NCI-H345 treated with DMSO at 0.1 percent for 48 hours (cell line): Measurements from ENCODE around the gene ZDHHC9.
"Not testable (repeated sequence)": the region's sequence is repeated elsewhere in the genome, so short reads cannot be mapped to it uniquely, and the experiment has no call there.

Source experiments
- DNase-seq: peaks from one replicate; lab custom pipeline; 2025; ENCODE audit not compliant: unreplicated experiment; lab: John Stamatoyannopoulos, UW

Gene ZDHHC9

GRCh38 chrX:129843459-129844306 lies at the start of gene ZDHHC9:
Gene ZDHHC9 (minus strand): TSS chrX:129843886. CDS start chrX:129841945, 1,941 bp downstream.
- DNase-seq = peak; percentile 64

DNA sequence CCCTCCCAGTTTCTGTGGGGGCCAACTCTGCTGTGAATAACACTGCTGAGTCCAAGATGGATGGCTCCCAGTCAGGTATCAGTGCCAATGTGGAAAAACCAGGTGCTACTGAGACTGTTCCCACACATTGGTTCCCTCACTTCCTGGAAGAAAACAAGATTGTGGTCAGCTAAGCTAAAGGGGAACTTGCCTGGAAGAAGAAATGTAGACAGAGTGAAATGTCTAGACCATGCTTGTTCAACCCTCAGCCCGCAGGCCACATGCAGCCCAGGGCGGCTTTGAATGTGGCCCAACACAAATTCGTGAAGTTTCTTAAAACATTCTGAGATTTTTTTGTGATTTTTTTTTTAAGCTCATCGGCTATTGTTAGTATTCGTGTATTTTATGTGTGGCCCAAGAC lies 33.7 kb upstream of the ZDHHC9 start:
- no peak for DNase-seq

GRCh38 chrX:129876771-129877305 lies 33.2 kb upstream of the ZDHHC9 start:
- DNase-seq = peak; percentile 41

GRCh38 chrX:129875669-129876068 lies 32.0 kb upstream of the ZDHHC9 start:
- no peak for DNase-seq

DNA sequence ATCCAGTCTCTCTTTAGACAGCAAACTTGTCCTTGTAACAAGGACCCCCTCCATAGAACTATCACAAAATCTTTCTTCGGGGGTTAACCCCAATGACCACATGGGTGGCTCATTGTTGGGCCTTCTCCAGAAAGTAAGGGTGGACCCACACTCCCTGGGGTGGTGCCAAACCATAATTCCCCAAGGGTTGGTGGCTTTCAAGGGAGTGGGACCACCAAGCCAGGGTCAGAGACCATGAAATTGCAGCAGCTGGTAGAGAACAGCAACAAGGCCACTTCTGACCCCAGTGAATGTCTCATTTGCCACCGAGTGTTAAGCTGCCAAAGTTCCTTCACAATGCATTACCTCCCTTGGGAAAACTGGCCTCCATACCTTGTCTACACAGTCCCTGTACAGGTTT lies 28.8 kb upstream of the ZDHHC9 start:
- DNase-seq = no peak

GRCh38 chrX:129866321-129866720 lies 22.6 kb upstream of the ZDHHC9 start:
- DNase-seq = not testable (repeated sequence)

GRCh38 chrX:129859134-129859533 lies 15.4 kb upstream of the ZDHHC9 start:
- not testable (repeated sequence) for DNase-seq

- DNase-seq = not testable (repeated sequence)
These were observed 8.1 kb upstream of the ZDHHC9 start for GRCh38 chrX:129851825-129852224.

DNA sequence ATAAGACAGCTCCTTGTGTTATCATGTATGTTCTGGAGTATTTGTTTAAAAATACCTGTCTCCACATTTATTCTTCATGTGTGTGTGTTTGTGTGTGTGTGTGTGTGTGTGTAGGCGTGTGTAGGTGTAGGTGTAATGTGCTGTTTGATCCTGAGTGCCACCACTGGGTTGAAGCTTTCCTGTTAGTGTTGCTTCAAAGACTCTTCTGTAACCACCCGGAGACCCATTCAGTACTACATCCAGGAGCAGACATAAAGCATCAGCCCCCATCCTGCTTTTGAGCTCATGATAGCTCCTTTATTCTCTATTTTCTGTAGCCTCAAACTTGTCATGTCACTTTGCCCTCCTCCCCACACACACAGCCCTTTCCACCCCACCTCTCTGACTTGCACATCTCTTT lies 3.0 kb upstream of the ZDHHC9 start:
- no peak for DNase-seq

GRCh38 chrX:129845616-129846190 lies 2.0 kb upstream of the ZDHHC9 start:
- DNase-seq = no peak

GRCh38 chrX:129843209-129843458 lies 552 bp downstream of the ZDHHC9 start:
- DNase-seq = no peak

GRCh38 chrX:129842510-129843208 lies 1.0 kb downstream of the ZDHHC9 start:
- DNase-seq = no peak

- DNase-seq = no peak
These were observed 3.3 kb downstream of the ZDHHC9 start for GRCh38 chrX:129840344-129840743.

GRCh38 chrX:129836827-129837226 lies 6.9 kb downstream of the ZDHHC9 start:
- no peak for DNase-seq

GRCh38 chrX:129833153-129833990 lies 10.3 kb downstream of the ZDHHC9 start:
- DNase-seq = no peak

DNA sequence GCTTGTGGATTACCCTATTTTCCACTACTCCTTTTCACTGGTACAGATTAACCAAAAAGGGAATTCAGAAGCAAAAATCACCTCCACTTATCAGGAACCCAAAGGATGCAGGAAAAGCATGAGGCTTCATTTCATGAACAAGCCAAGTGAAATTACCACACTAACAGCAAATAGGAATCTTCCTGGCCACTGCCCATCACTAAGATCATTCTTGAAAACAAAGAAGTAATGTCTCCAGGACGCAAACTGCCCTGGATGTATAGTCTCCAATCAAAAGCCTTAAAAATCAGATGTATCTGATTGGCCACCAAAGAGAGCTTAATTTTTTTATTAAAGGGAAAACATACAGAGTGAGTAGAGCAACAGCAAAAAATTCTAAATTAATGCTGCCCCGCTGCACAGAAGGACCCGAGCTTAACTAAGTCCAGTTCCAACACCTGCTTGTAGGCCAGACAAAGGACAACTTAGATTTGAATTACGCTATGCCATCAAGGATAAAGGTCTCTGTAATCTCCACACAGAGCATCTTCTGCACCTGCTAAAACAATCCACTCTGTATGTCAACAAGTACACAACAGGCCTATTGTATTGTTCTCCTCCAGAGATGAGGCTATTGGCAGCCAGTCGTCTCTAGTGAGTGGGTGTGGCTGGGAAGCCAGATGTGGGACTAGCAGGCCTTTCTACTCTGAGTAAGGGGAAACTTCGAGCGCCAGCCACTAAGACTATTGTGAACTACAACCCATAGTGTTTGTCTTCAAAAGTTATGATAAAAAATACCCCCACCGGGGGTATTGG lies 12.4 kb downstream of the ZDHHC9 start:
- DNase-seq = peak; percentile 75

- no peak for DNase-seq
These were observed 13.2 kb downstream of the ZDHHC9 start for GRCh38 chrX:129830494-129830893.

DNA sequence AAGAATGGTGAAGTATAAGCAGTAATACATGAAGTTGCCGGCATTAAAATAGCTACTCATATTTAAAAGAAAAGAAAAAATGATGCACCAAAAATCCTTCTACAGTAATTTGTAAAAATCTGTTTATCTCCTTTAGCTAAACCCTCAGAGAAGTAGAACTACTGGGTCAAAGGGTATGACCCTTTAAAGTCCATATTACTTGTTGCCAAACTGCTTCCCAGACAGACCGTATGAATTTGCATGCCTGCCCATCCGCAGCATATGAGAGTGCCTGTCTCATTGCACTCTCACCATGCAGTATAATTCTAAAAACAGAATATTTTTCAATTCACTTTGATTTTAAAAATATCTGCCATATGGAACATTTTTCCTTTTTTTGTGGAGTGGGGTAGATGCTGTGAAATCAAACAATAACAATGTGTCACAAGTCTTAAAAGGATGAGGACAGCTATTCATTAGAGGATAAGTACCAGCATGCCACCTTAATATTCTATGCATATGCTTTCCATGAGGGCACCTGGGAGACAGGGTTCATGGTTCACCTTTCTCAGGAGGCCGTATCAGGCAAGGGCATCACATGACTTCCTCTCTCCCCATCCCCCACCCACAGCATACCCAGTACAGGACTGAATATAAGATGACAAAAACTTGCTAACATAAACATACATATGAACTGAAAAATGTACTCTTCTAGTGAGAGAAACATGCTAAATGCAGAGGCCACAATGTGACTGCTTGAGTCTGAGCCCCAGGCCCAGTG lies 17.8 kb downstream of the ZDHHC9 start:
- no peak for DNase-seq

DNA sequence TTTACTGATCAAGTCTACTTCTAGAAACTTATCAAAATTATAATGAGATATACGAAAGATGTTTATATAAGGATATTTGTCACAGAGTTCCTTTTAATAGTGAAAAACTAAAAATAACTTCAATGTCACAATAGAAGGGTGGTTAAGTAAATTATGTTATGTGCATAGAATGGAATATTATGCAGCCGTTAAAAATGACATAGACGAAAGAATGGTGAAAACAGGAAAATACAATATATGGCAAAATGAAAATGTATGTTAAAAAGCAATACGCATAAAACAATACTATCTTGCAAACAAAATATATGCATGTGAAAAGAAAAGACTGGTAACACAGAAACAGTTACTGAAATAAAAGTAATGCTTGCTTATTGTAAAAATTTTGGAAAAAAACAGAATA lies 19.1 kb downstream of the ZDHHC9 start:
- DNase-seq = no peak

DNA sequence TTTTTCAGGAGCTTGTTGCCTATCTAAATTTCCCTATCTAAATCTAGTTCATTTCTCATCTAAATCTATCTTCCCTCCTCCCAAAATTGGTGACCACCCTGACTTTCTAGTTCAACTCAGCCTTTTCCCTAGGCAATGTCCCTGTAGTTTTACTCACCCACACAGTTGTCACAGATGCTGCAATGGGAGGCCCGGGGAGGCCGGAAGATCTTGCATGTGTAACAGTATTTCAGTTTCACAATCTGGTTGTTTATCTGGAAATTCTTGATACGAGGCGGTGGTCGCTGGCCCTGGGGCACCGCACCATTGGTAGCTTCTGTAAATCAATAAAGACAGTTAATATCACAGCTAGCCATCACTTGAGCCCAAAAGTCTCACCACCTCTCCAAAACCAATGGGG lies 20.2 kb downstream of the ZDHHC9 start:
- no peak for DNase-seq
